GM19099 (cell line): ENCODE measurements around the gene MRPS18A.

Source experiments
- POLR2A ChIP-seq: IDR thresholded peaks from 3 replicates; pipeline ENCODE4 v1.6.1; 2011; ENCODE audit warnings: low read depth; ENCODE audit not compliant: insufficient read length; ENCODE audit errors: extremely low read depth

Gene MRPS18A

GRCh38 chr6:43639984-43640800, 47.4 kb downstream of the MRPS18A start:
- TF ChIP-seq POLR2A, result no peak

- no peak for TF ChIP-seq POLR2A
Measured at GRCh38 chr6:43636308-43636659, 51.3 kb downstream of the MRPS18A start.

GRCh38 chr6:43635387-43636307, 51.9 kb downstream of the MRPS18A start, which contains the start of gene MAD2L1BP:
Gene MAD2L1BP, plus strand, starts transcription at chr6:43635840. Its CDS starts 36 bp downstream, at chr6:43635876.
- peak; percentile 96 for TF ChIP-seq POLR2A

GRCh38 chr6:43634702-43635303, 52.8 kb downstream of the MRPS18A start:
- TF ChIP-seq POLR2A, result no peak

- TF ChIP-seq POLR2A, result no peak
Measured at GRCh38 chr6:43630980-43631619, 56.5 kb downstream of the MRPS18A start.

GRCh38 chr6:43629505-43630300, 57.9 kb downstream of the MRPS18A start:
- TF ChIP-seq POLR2A, result peak; percentile 77

- no peak for TF ChIP-seq POLR2A
Measured at GRCh38 chr6:43629104-43629504, 58.5 kb downstream of the MRPS18A start, which contains the start of gene GTPBP2. Gene GTPBP2, minus strand, starts transcription at chr6:43629264. Its CDS starts 102 bp downstream, at chr6:43629162.

GRCh38 chr6:43628393-43629103, 59.0 kb downstream of the MRPS18A start:
- no peak for TF ChIP-seq POLR2A

- peak; percentile 16 for TF ChIP-seq POLR2A
Measured at GRCh38 chr6:43627008-43627825, 60.4 kb downstream of the MRPS18A start.

GRCh38 chr6:43625393-43625992, 62.1 kb downstream of the MRPS18A start:
- TF ChIP-seq POLR2A, result no peak

- no peak for TF ChIP-seq POLR2A
Measured at GRCh38 chr6:43624786-43625288, 62.8 kb downstream of the MRPS18A start.

- no peak for TF ChIP-seq POLR2A
Measured at GRCh38 chr6:43623880-43624785, 63.5 kb downstream of the MRPS18A start.
